AG04450 (cell line): ENCODE results near the gene PPIA. TPM values are rescaled to one million over a fixed set of nuclear protein-coding genes. Genes with fewer than 3 reads are reported as not detected.

ENCODE experiments used
- CTCF ChIA-PET: fragments of 300-600, 350-600 bp; formaldehyde crosslinking; extraction: SDS; loops from one replicate; lab custom pipeline; 2022; ENCODE audit warnings: antibody characterized with exemption, inconsistent platforms; lab: Charles Lee
- POLR2A ChIA-PET: fragments of 350-600 bp; formaldehyde crosslinking; extraction: SDS; loops from one replicate; lab custom pipeline; 2021; ENCODE audit warnings: antibody characterized with exemption, inconsistent platforms; lab: Yijun Ruan, JAX
- DNase-seq: peaks from one replicate; pipeline ENCODE4 v3.0.0-alpha.2; 2011; ENCODE audit warnings: low read depth, low spot score
- H3K27ac ChIP-seq: one replicate; pipeline ENCODE4 v1.5.1; 2012; ENCODE audit warnings: low read depth, low read length, control low read depth
- H3K27me3 ChIP-seq: one replicate; pipeline ENCODE4 v1.6.0; 2012; ENCODE audit warnings: low read length; ENCODE audit not compliant: control insufficient read depth, insufficient read depth
- H3K4me3 ChIP-seq: 2 replicates; pipeline ENCODE4 v1.5.1; 2011; ENCODE audit warnings: mild to moderate bottlenecking, low read depth, low read length, control low read depth
- H3K9me3 ChIP-seq: 2 replicates; pipeline ENCODE4 v1.5.1; 2012; ENCODE audit warnings: low read length; ENCODE audit not compliant: control insufficient read depth, insufficient read depth
- CTCF ChIP-seq: IDR thresholded peaks from 2 replicates; pipeline ENCODE4 v1.5.1; 2011; ENCODE audit warnings: low read depth, low read length, control low read depth, inconsistent platforms
- polyA minus RNA-seq: library from RNA; depleted of rRNA, polyadenylated mRNA; stranded (reverse); fragments of >200 nt; gene quantifications from 2 replicates; pipeline ENCODE4 v1.2.3, GENCODE V29; 2011; rRNA and poly(A)+ RNA removed
- polyA plus RNA-seq: library from polyadenylated mRNA; depleted of rRNA; stranded (reverse); fragments of >200 nt; gene quantifications from 2 replicates; pipeline ENCODE4 v1.2.3, GENCODE V29; 2011; rRNA removed

PPIA gene
- 4,846 and 5,100 TPM in 2 replicates for polyA plus RNA-seq
- 704 and 770 TPM in 2 replicates for polyA minus RNA-seq

GRCh38 chr7:44796504-44797328, at the start of gene PPIA:
PPIA (plus strand) TSS chr7:44796681; CDS start chr7:44796725, 44 bp downstream.
- ChIA-PET POLR2A (interaction anchor here (0.6 to 1.4 kb wide), 13 partner anchors 28 to 223 kb away, joined by 3 to 6 read pairs (median 4); partner anchors contain the start of genes DDX56, H2AZ2, OGDH and PURB), CTCF (interaction anchor here (0.6 to 1.5 kb wide), 3 partner anchors 26 to 50 kb away, joined by 3 to 4 read pairs (median 4); no protein-coding TSS in a partner anchor)
- no peak for TF ChIP-seq CTCF
- DNase-seq, result peak; percentile 97
- Histone ChIP-seq H3K4me3 (peak within 1 kb of the TSS; percentile 99), H3K27me3 (no peaks in the 10 kb centered on the region), H3K9me3 (no peaks in the 10 kb centered on the region), H3K27ac (peak within 1 kb of the TSS; percentile 94)

GRCh38 chr7:44748045-44748947, 48.2 kb upstream of the PPIA start, which contains the start of gene ZMIZ2:
ZMIZ2 (plus strand) TSS chr7:44748847; CDS start chr7:44756250, 7,403 bp downstream.
- Histone ChIP-seq H3K27ac (peak within 1 kb of the TSS; percentile 54), H3K4me3 (peak within 1 kb of the TSS; percentile 89), H3K27me3 (no peaks in the 10 kb centered on the region), H3K9me3 (no peaks in the 10 kb centered on the region; the same call in 1 of the 2 replicates)
- ChIA-PET POLR2A (interaction anchor here (0.9 kb wide), 1 partner anchor 166 kb away, joined by 3 read pairs; the partner anchor contains the start of gene TMED4), CTCF (no interaction called here)
- DNase-seq, result peak; percentile 39
- no peak for TF ChIP-seq CTCF

- no peak overlapping the region for H3K27ac ChIP-seq
Observed at GRCh38 chr7:44748948-44749731, 47.3 kb upstream of the PPIA start.

More at GRCh38 chr7:44748948-44749731, 47.3 kb upstream of the PPIA start:
- CTCF ChIA-PET, result no interaction called here
- POLR2A ChIA-PET, result interaction anchor here (0.8 to 2.6 kb wide), 7 partner anchors 15 to 142 kb away, joined by 3 to 8 read pairs (median 6); partner anchors contain the start of genes H2AZ2 and OGDH
- H3K9me3 ChIP-seq, result no peaks in the 10 kb centered on the region; the same call in 1 of the 2 replicates
- no peak for DNase-seq
- peak overlapping the region; percentile 89 for H3K4me3 ChIP-seq
- no peaks in the 10 kb centered on the region for H3K27me3 ChIP-seq
- no peak for TF ChIP-seq CTCF
